GM19238 (cell line): ENCODE measurements around the gene BFAR.
"Not testable (repeated sequence)": the region's sequence is repeated elsewhere in the genome, so short reads cannot be mapped to it uniquely, and the experiment has no call there.

Source experiments
- DNase-seq: peaks from one replicate; pipeline ENCODE4 v3.0.0; 2011; ENCODE audit warnings: low spot score; ENCODE audit not compliant: insufficient read length

The BFAR gene

GRCh38 chr16:14636179-14636950 lies 3.6 kb downstream of the BFAR start:
- not testable (repeated sequence) for DNase-seq

GRCh38 chr16:14636951-14637240 lies 4.1 kb downstream of the BFAR start:
- not testable (repeated sequence) for DNase-seq

- DNase-seq, result no peak
Observed at GRCh38 chr16:14640538-14640937, 7.8 kb downstream of the BFAR start.

GRCh38 chr16:14641206-14641605 lies 8.5 kb downstream of the BFAR start:
- no peak for DNase-seq

GRCh38 chr16:14641926-14642325 lies 9.2 kb downstream of the BFAR start:
- DNase-seq, result no peak

GRCh38 chr16:14649816-14650215 lies 17.1 kb downstream of the BFAR start:
- no peak for DNase-seq

GRCh38 chr16:14650629-14651028 lies 17.9 kb downstream of the BFAR start:
- no peak for DNase-seq

- no peak for DNase-seq
Observed at GRCh38 chr16:14652726-14653125, 20.0 kb downstream of the BFAR start.

GRCh38 chr16:14658063-14658462 lies 25.3 kb downstream of the BFAR start:
- DNase-seq, result peak; percentile 34

- no peak for DNase-seq
Observed at GRCh38 chr16:14667347-14668266, 34.9 kb downstream of the BFAR start.

- no peak for DNase-seq
Observed at GRCh38 chr16:14668556-14669223, 35.9 kb downstream of the BFAR start.

GRCh38 chr16:14669776-14670175 lies 37.0 kb downstream of the BFAR start:
- DNase-seq, result no peak

- DNase-seq, result peak; percentile 64
Observed at GRCh38 chr16:14672403-14672971, 39.7 kb downstream of the BFAR start.

- no peak for DNase-seq
Observed at GRCh38 chr16:14676633-14677032, 43.9 kb downstream of the BFAR start.

- DNase-seq, result no peak
Observed at GRCh38 chr16:14677627-14678026, 44.9 kb downstream of the BFAR start.

GRCh38 chr16:14678748-14679497 lies 46.2 kb downstream of the BFAR start:
- no peak for DNase-seq

- DNase-seq, result not testable (repeated sequence)
Observed at GRCh38 chr16:14680396-14680795, 47.6 kb downstream of the BFAR start.

- no peak for DNase-seq
Observed at GRCh38 chr16:14681115-14681514, 48.4 kb downstream of the BFAR start.

- DNase-seq, result no peak
Observed at GRCh38 chr16:14682121-14682520, 49.4 kb downstream of the BFAR start.

GRCh38 chr16:14685870-14686793 lies 53.4 kb downstream of the BFAR start:
- DNase-seq, result not testable (repeated sequence)
